Esophagus (tissue), 2 donors: ENCODE measurements around the gene DNAH11. TPM values are rescaled to one million over a fixed set of nuclear protein-coding genes. Genes with fewer than 3 reads are reported as not detected.

Source experiments
- H3K27ac ChIP-seq, 2 donors: one replicate each; pipeline ENCODE4 v1.5.1; 2013; ENCODE audit warnings: low read depth in 2 of 2, mild to moderate bottlenecking in 2 of 2, inconsistent platforms in 1 of 2, low read length in 1 of 2, moderate library complexity in 1 of 2
- H3K27me3 ChIP-seq, 2 donors: one replicate each; pipeline ENCODE4 v1.6.1; 2013; ENCODE audit warnings: low read length in 2 of 2, control low read depth in 1 of 2, mild to moderate bottlenecking in 1 of 2; ENCODE audit not compliant: insufficient read depth in 2 of 2, control insufficient read depth in 1 of 2
- H3K36me3 ChIP-seq, 2 donors: one replicate each; pipeline ENCODE4 v1.6.1; 2013; ENCODE audit warnings: low read length in 1 of 2; ENCODE audit not compliant: control insufficient read depth in 2 of 2, insufficient read depth in 2 of 2
- H3K4me1 ChIP-seq, 2 donors: one replicate each; pipeline ENCODE4 v1.6.1; 2013; ENCODE audit warnings: low read length in 1 of 2; ENCODE audit not compliant: control insufficient read depth in 2 of 2, insufficient read depth in 2 of 2
- H3K4me3 ChIP-seq, 2 donors: one replicate each; pipeline ENCODE4 v1.5.1; 2013; ENCODE audit warnings: low read length in 2 of 2, mild to moderate bottlenecking in 2 of 2, low read depth in 1 of 2, moderate library complexity in 1 of 2
- H3K9me3 ChIP-seq, 2 donors: one replicate each; pipeline ENCODE4 v1.6.1; 2013; ENCODE audit warnings: mild to moderate bottlenecking in 2 of 2, low read depth in 1 of 2, low read length in 1 of 2, moderate library complexity in 1 of 2; ENCODE audit not compliant: control insufficient read depth in 2 of 2, insufficient read depth in 1 of 2
- WGBS, 2 donors: extraction: QIAGEN DNeasy Blood & Tissue Kit; methylation state at CpG; one replicate each; pipeline ENCODE4 v1.1.7; 2013; 5-methylcytosine and 5-hydroxymethylcytosine counted together
- polyA plus RNA-seq, 2 donors: library from polyadenylated mRNA; stranded (reverse); fragments of 200-250 nt; gene quantifications; one replicate each; pipeline ENCODE4 v1.2.3, GENCODE V29; 2013
- donor health status: healthy with polysubstance abuse.
- donor health status: Bipolar disorder and iron deficiency.

DNAH11 gene
- polyA plus RNA-seq, 2 donors, result 0.51 to 1.6 TPM

- Histone ChIP-seq H3K27me3 (no peaks in the 10 kb centered on the region), H3K36me3 (no peaks in the 10 kb centered on the region), H3K27ac (no peak overlapping the region), H3K9me3 (no peaks in the 10 kb centered on the region), H3K4me3 (no peak overlapping the region), H3K4me1 (no peaks in the 10 kb centered on the region)
- WGBS, 2 donors, result 83 to 84% methylated on average over 9 of the region's 9 CpGs
Measured at GRCh38 chr7:21749378-21749777, 206.5 kb downstream of the DNAH11 start.

DNA sequence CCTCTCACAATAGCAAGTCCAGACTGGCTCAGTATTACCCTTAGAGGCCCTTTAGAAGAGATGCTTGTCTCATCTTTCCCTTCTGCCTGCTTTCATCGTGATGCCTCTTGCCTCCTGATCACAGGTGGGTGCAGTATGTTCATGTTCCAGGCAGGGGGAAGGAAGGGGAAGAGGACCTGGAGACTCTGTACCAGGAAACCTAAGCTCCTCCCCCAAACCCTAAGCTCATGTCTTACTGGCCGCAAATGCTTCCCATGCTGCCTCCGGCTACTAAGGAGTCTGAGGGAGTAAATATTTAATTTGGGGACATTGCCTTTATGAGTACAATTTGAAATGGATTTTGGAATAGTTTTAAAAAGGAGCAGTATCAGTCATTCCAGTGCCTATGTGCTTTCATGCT, 210.2 kb downstream of the DNAH11 start:
- Histone ChIP-seq H3K27ac (no peak overlapping the region), H3K36me3 (no peaks in the 10 kb centered on the region), H3K27me3 (no peaks in the 10 kb centered on the region), H3K4me1 (no peaks in the 10 kb centered on the region), H3K9me3 (no peaks in the 10 kb centered on the region), H3K4me3 (no peak overlapping the region)
- 60 to 65% methylated on average over 3 of the region's 3 CpGs for WGBS, 2 donors

- no peaks in the 10 kb centered on the region for H3K36me3 ChIP-seq
- H3K4me1 ChIP-seq, result no peaks in the 10 kb centered on the region
- H3K9me3 ChIP-seq, result no peaks in the 10 kb centered on the region
- no peak overlapping the region for H3K27ac ChIP-seq
- no peak overlapping the region for H3K4me3 ChIP-seq
- no peaks in the 10 kb centered on the region for H3K27me3 ChIP-seq
- WGBS, 2 donors, result 67 to 75% methylated on average over 3 of the region's 3 CpGs
Measured at GRCh38 chr7:21754963-21755362, 212.1 kb downstream of the DNAH11 start.

GRCh38 chr7:21757537-21758282, 214.9 kb downstream of the DNAH11 start:
- no peak overlapping the region for H3K4me3 ChIP-seq
- H3K4me1 ChIP-seq, result no peaks in the 10 kb centered on the region
- H3K27ac ChIP-seq, result no peak overlapping the region
- no peaks in the 10 kb centered on the region for H3K9me3 ChIP-seq
- H3K36me3 ChIP-seq, result no peaks in the 10 kb centered on the region
- no peaks in the 10 kb centered on the region for H3K27me3 ChIP-seq
- 65 to 70% methylated on average over 11 of the region's 11 CpGs for WGBS, 2 donors

DNA sequence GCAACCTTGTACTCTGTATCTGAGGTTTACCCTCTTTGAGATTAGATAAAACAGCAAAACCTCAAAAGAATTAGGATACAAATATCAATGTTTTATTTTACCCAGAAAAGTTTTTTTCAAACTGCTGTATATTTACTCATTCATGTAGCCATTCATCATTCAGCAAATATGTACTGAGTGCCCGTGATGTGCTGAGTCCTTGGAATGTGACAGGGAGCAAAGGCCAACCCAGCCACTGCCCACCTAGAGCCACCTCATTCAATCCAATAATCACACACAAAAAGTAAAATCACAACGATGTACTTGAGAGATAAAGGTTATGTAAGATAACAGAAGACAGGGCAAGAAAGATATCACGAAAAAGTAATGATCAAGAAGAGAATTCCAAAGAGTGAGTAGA, 215.4 kb downstream of the DNAH11 start:
- H3K27ac ChIP-seq, result no peak overlapping the region
- no peaks in the 10 kb centered on the region for H3K4me1 ChIP-seq
- 51 to 58% methylated on average over 3 of the region's 3 CpGs for WGBS, 2 donors
- no peak overlapping the region for H3K4me3 ChIP-seq
- no peaks in the 10 kb centered on the region for H3K27me3 ChIP-seq
- H3K36me3 ChIP-seq, result no peaks in the 10 kb centered on the region
- no peaks in the 10 kb centered on the region for H3K9me3 ChIP-seq

GRCh38 chr7:21762469-21762868, 219.6 kb downstream of the DNAH11 start:
- H3K4me3 ChIP-seq, result no peak overlapping the region
- WGBS, 2 donors, result 43 to 54% methylated on average over 1 of the region's 1 CpG
- no peaks in the 10 kb centered on the region for H3K4me1 ChIP-seq
- no peaks in the 10 kb centered on the region for H3K27me3 ChIP-seq
- no peaks in the 10 kb centered on the region for H3K9me3 ChIP-seq
- no peaks in the 10 kb centered on the region for H3K36me3 ChIP-seq
- no peak overlapping the region for H3K27ac ChIP-seq

GRCh38 chr7:21763818-21764217, 221.0 kb downstream of the DNAH11 start:
- Histone ChIP-seq H3K27me3 (no peaks in the 10 kb centered on the region), H3K4me1 (no peaks in the 10 kb centered on the region), H3K27ac (no peak overlapping the region), H3K4me3 (no peak overlapping the region), H3K9me3 (no peaks in the 10 kb centered on the region), H3K36me3 (no peaks in the 10 kb centered on the region)
- 90% methylated on average over 4 of the region's 4 CpGs for WGBS, 2 donors

GRCh38 chr7:21766218-21766617, 223.4 kb downstream of the DNAH11 start:
- Histone ChIP-seq H3K4me3 (no peak overlapping the region), H3K4me1 (no peaks in the 10 kb centered on the region), H3K36me3 (no peaks in the 10 kb centered on the region), H3K27ac (no peak overlapping the region), H3K27me3 (no peaks in the 10 kb centered on the region), H3K9me3 (no peaks in the 10 kb centered on the region)
- 66 to 78% methylated on average over 2 of the region's 2 CpGs for WGBS, 2 donors

DNA sequence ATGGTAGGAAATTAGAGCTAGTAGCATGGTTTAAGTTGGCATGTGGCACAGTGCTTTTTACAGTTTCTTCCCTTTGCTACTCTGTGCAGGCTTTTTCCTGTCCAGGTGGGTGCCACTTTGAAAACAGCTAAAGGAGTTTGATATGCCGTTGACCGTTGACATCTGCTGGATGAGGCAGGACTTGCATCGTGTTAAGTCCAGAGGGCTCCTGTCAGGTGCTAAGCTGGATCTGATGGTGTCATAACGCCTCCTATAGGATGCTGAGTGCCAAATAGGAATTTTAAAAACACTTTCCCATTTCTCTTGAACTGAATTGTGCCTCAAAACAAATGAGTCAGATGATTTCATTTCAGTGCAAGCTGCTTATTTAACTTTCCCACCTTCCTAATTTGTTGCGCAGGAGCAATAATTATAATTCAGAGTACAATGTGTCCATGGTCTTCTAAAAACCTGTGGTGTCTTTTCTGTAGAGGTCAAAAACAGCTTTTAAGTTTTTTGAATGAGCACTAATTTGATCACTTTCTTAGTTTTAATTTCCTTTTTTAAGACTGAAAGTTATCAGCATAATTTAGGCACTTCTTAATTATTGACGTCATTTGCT, 224.6 kb downstream of the DNAH11 start:
- no peaks in the 10 kb centered on the region for H3K4me1 ChIP-seq
- WGBS, 2 donors, result 24 to 25% methylated on average over 6 of the region's 6 CpGs

DNA sequence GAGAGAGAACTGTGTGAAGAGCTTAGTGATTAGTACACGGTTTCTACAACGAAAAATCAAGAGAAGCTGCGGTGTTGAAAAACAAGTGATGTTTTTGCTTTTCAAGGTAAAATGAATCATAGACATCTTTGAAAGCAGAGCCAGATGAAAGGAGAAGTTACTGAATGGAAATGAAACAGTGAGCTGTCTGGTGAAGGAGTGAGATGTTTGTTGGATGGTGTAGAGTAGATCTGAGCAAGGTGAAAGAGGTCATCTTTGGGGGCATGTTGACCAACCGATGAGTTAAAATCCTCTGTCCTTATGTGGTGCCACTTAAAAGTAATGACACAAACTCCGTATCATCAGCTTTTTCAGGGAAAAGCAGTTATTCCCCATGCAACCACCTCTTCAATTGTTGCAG, 225.4 kb downstream of the DNAH11 start:
- 57 to 64% methylated on average over 5 of the region's 5 CpGs for WGBS, 2 donors
- Histone ChIP-seq H3K4me1 (no peaks in the 10 kb centered on the region), H3K4me3 (no peak overlapping the region), H3K27me3 (no peaks in the 10 kb centered on the region), H3K27ac (no peak overlapping the region), H3K9me3 (no peaks in the 10 kb centered on the region), H3K36me3 (no peaks in the 10 kb centered on the region)

More for the DNA sequence above, 224.6 kb downstream of the DNAH11 start:
- H3K27ac ChIP-seq, result no peak overlapping the region
- no peaks in the 10 kb centered on the region for H3K27me3 ChIP-seq
- H3K36me3 ChIP-seq, result no peaks in the 10 kb centered on the region
- no peaks in the 10 kb centered on the region for H3K9me3 ChIP-seq
- no peak overlapping the region for H3K4me3 ChIP-seq
